PC-9 (cell line): ENCODE results near the gene NR1H3. TPM values are rescaled to one million over a fixed set of nuclear protein-coding genes. Genes with fewer than 3 reads are reported as not detected.
A peak's percentile ranks its signal among the peaks of the same experiment; 100 is the strongest.

Source experiments
- BruUV-seq: library from RNA; stranded (reverse); fragments of 400-500 nt; replicated peaks from 2 replicates; lab custom pipeline; 2021; lab: Mats Ljungman, UMichigan
- CTCF ChIA-PET: fragments of 300-600 bp; sonication (Branson Sonifier 250); formaldehyde crosslinking; loops from one replicate; lab custom pipeline; 2022; ENCODE audit warnings: antibody characterized with exemption; lab: Charles Lee
- POLR2A ChIA-PET: fragments of 300-600 bp; sonication (Branson Sonifier 250); formaldehyde crosslinking; loops from one replicate; lab custom pipeline; 2022; ENCODE audit warnings: antibody characterized with exemption; ENCODE audit not compliant: unreplicated experiment; lab: Charles Lee
- DNase-seq, 2 experiments: peaks; one replicate each; pipeline versions ENCODE4 v3.0.0 to v3.0.0-alpha.2; 2015 to 2022; ENCODE audit warnings: mixed read lengths in 1 of 2
- H2AFZ ChIP-seq: fragments of 200-600 bp; sonication (generic); 2 replicates; pipeline ENCODE4 v1.8.1; 2017; ENCODE audit warnings: antibody characterized with exemption
- H3F3A ChIP-seq: fragments of 200-600 bp; sonication (generic); 2 replicates; pipeline ENCODE4 v1.8.1; 2017; ENCODE audit warnings: antibody characterized with exemption, mild to moderate bottlenecking, low read depth; ENCODE audit not compliant: insufficient read depth
- H3K27ac ChIP-seq: fragments of 200-600 bp; sonication (generic); 2 replicates; pipeline ENCODE4 v1.6.1; 2016; ENCODE audit warnings: mixed run types
- H3K27me3 ChIP-seq: fragments of 200-600 bp; sonication (generic); 2 replicates; pipeline ENCODE4 v1.6.1; 2016; ENCODE audit warnings: low read depth, mixed run types; ENCODE audit not compliant: insufficient read depth
- H3K36me3 ChIP-seq: fragments of 200-600 bp; sonication (generic); 2 replicates; pipeline ENCODE4 v1.6.1; 2016; ENCODE audit warnings: low read depth, mixed run types
- H3K4me1 ChIP-seq: fragments of 200-600 bp; sonication (generic); replicated peaks from 2 replicates; pipeline ENCODE4 v1.6.1; 2016; ENCODE audit warnings: mixed run types; ENCODE audit not compliant: insufficient read depth
- H3K4me2 ChIP-seq: fragments of 200-600 bp; sonication (generic); 2 replicates; pipeline ENCODE4 v1.6.1; 2017; ENCODE audit warnings: mixed run types
- H3K4me3 ChIP-seq: fragments of 200-600 bp; sonication (generic); 2 replicates; pipeline ENCODE4 v1.6.1; 2016; ENCODE audit warnings: mixed run types
- H3K79me2 ChIP-seq: fragments of 200-600 bp; sonication (generic); 2 replicates; pipeline ENCODE4 v1.6.1; 2017; ENCODE audit warnings: low read depth, mixed run types
- H3K9me2 ChIP-seq: fragments of 200-600 bp; sonication (generic); 2 replicates; pipeline ENCODE4 v1.8.1; 2017; ENCODE audit warnings: mild to moderate bottlenecking; ENCODE audit not compliant: insufficient read depth
- H3K9me3 ChIP-seq: fragments of 200-600 bp; sonication (generic); 2 replicates; pipeline ENCODE4 v1.8.1; 2016; ENCODE audit warnings: low read depth; ENCODE audit not compliant: insufficient read depth
- H4K20me1 ChIP-seq: fragments of 200-600 bp; sonication (generic); 2 replicates; pipeline ENCODE4 v1.8.1; 2017; ENCODE audit not compliant: insufficient read depth
- EZH2 ChIP-seq: fragments of 200-600 bp; sonication (generic); IDR thresholded peaks from 2 replicates; pipeline ENCODE4 v1.8.0; 2017; ENCODE audit warnings: antibody characterized with exemption, low read depth
- intact Hi-C: fragments of 100-400 bp; cut with micrococcal nuclease; formaldehyde crosslinking; loops from one replicate; pipeline ENCODE4 v1.10.0; 2022; ENCODE audit not compliant: unreplicated experiment
- total RNA-seq: library from RNA; stranded (reverse); gene quantifications from 2 replicates; pipeline ENCODE4 v1.2.3, GENCODE V29; 2021
- TF ChIP-seq, protein P1 (sequence below): fragments of 200-600 bp; sonication (generic); conservative IDR thresholded peaks from 2 replicates; pipeline ENCODE4 v1.6.1; 2017; ENCODE audit warnings: mixed run types, antibody characterized with exemption, mild to moderate bottlenecking, moderate library complexity

NR1H3 gene
- total RNA-seq, 1 experiment from 2014 or later: 90.4 TPM

DNA sequence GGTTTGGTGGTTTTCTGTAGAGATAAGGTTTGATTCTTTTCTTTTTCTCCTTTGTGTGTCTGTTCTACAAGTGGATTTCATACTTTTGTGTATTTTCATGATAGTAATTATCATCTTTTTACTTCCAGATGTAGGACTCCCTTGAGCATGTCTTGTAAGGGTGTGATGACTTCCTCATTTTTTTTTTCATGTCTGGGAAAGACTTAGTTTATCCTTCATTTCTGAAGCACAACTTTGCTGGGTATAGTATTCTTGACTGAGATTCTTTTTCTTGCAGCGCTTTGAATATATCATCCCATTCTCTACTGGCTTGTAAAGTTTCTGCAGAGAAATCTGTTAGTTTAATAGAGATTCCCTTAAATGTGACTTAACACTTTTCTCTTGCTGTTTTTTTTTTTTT, 45.1 kb downstream of the NR1H3 start:
- TF ChIP-seq EZH2: no peak
- TF ChIP-seq, protein P1, sequence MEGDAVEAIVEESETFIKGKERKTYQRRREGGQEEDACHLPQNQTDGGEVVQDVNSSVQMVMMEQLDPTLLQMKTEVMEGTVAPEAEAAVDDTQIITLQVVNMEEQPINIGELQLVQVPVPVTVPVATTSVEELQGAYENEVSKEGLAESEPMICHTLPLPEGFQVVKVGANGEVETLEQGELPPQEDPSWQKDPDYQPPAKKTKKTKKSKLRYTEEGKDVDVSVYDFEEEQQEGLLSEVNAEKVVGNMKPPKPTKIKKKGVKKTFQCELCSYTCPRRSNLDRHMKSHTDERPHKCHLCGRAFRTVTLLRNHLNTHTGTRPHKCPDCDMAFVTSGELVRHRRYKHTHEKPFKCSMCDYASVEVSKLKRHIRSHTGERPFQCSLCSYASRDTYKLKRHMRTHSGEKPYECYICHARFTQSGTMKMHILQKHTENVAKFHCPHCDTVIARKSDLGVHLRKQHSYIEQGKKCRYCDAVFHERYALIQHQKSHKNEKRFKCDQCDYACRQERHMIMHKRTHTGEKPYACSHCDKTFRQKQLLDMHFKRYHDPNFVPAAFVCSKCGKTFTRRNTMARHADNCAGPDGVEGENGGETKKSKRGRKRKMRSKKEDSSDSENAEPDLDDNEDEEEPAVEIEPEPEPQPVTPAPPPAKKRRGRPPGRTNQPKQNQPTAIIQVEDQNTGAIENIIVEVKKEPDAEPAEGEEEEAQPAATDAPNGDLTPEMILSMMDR: no peak
- Histone ChIP-seq H3K4me2 (no peak overlapping the region), H3K36me3 (peaks cover 43% of the 10 kb centered on the region), H3K4me1 (no peaks in the 10 kb centered on the region), H3K79me2 (no peaks in the 10 kb centered on the region), H3K9me2 (no peaks in the 10 kb centered on the region), H3K27ac (no peak overlapping the region), H4K20me1 (no peaks in the 10 kb centered on the region), H2AFZ (no peak overlapping the region), H3K4me3 (no peak overlapping the region), H3K9me3 (no peaks in the 10 kb centered on the region), H3K27me3 (no peaks in the 10 kb centered on the region), H3F3A (0 out of 2 replicates have a peak, but pooled peaks cover 4% of the 10 kb centered on the region)
- CTCF ChIA-PET: no interaction called here
- BruUV-seq: no TSS peak
- no peak for DNase-seq
- POLR2A ChIA-PET: no interaction called here
- intact Hi-C loops: no loop called here

DNA sequence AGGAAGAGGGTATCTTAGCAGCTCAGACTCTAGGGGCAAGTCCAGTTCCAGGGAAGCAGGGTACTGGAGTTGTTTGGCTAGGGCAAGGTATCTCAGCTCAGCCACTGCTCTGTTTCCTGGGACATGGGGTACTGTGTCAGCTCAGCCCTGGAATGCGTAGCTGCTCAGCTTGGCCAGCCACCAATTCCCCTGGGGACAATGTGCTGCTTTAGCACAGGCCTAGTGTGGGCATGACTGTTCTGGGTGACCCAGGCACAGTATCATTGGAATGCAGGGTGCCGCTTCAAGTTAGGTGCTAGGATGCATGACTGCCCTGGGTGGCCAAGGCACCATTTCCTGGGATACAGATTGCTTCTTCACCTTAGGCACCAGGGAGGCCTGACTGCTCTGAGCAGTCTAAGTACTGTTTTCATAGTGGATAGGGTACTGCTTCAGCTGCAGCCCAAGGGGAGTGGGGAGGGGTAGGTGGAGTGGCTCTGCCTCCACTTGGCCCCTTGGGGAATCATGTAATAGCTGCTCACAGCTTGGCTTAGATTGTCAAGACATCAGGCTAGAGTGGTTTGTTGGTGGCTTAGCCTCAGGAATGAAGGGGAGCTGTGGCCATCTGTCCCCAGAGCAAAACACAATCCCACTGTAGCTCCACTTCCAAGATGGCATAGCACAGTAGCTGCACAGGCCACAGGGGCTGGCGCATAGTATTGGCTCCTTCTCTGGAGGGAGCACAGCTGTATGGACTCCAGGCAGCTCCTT, 48.1 kb downstream of the NR1H3 start:
- H3K27ac ChIP-seq: no peak overlapping the region
- ChIA-PET POLR2A (no interaction called here), CTCF (interaction anchor here (0.6 kb wide), 1 partner anchor 17 kb away, joined by 6 read pairs; no protein-coding TSS in a partner anchor)
- H3K4me1 ChIP-seq: no peaks in the 10 kb centered on the region
- intact Hi-C loops: no loop called here
- no peaks in the 10 kb centered on the region for H4K20me1 ChIP-seq
- no peaks in the 10 kb centered on the region for H3K9me3 ChIP-seq
- H3K36me3 ChIP-seq: peaks cover 37% of the 10 kb centered on the region
- no peak overlapping the region for H2AFZ ChIP-seq
- peak in 1 of 2 experiments; percentile 15 for DNase-seq
- H3F3A ChIP-seq: no peaks in the 10 kb centered on the region
- H3K4me2 ChIP-seq: no peak overlapping the region
- no peak for TF ChIP-seq EZH2
- TF ChIP-seq, protein P1: no peak
- no peaks in the 10 kb centered on the region for H3K9me2 ChIP-seq
- no peak overlapping the region for H3K4me3 ChIP-seq
- no peaks in the 10 kb centered on the region for H3K79me2 ChIP-seq
- no peaks in the 10 kb centered on the region for H3K27me3 ChIP-seq
- BruUV-seq: no TSS peak

DNA sequence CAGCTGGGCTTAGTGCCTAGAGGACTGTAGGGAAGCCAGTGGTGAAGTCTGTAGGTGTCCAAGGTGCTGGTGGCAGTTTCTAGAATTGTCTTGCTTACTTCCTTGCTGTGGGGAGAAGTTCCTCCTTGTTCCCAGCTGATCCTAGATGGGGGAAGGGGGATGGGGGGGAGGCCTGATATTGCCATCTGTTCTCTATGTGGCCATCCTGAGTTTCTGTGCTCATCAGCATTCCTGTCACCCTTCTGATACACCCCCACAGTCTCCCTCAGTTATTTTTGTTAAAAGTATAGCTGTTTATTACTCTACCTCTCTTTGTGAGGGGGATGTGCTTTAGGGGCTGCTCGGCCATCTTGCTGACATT, 48.7 kb downstream of the NR1H3 start:
- POLR2A ChIA-PET: no interaction called here
- Histone ChIP-seq H3K27me3 (no peaks in the 10 kb centered on the region), H3K4me1 (no peaks in the 10 kb centered on the region), H3K27ac (no peak overlapping the region), H3K9me2 (no peaks in the 10 kb centered on the region), H2AFZ (no peak overlapping the region), H3K36me3 (peaks cover 37% of the 10 kb centered on the region), H3K4me2 (no peak overlapping the region), H4K20me1 (no peaks in the 10 kb centered on the region), H3F3A (no peaks in the 10 kb centered on the region), H3K9me3 (no peaks in the 10 kb centered on the region), H3K79me2 (no peaks in the 10 kb centered on the region), H3K4me3 (no peak overlapping the region)
- DNase-seq: no peak
- BruUV-seq: no TSS peak
- intact Hi-C loops: no loop called here
- CTCF ChIA-PET: interaction anchor here (0.6 kb wide), 1 partner anchor 17 kb away, joined by 6 read pairs; no protein-coding TSS in a partner anchor
- TF ChIP-seq EZH2: no peak
- TF ChIP-seq, protein P1: no peak
